Measurements from ENCODE around the gene DLGAP1.
"Not testable (repeated sequence)": the region's sequence is repeated elsewhere in the genome, so short reads cannot be mapped to it uniquely, and the experiment has no call there.

DLGAP1 gene

DNA sequence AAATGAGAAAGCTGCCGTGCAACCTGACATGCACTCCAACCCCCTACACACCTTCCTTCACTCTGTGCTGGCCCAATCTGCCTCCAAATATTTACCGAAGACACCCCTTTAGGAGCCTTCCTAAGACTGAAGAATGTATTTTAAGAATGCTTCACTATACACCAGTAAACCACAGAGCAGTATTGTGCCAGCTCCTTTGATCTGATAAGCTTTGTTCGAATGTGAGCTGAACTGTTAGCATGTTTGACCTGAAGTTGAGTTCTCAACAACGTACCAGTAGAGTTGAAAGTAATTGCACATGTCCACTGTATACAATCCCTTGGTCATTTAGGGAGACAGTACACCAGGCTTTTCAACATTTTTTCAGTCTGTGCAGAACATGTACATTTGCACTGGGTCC, 745.9 kb downstream of the DLGAP1 start:
- DNase-seq = no peak

GRCh38 chr18:3706279-3707097, 748.6 kb downstream of the DLGAP1 start:
- DNase-seq = no peak

- peak; percentile 48 for DNase-seq
Measured at GRCh38 chr18:3704556-3705344, 750.4 kb downstream of the DLGAP1 start.

GRCh38 chr18:3703732-3704176, 751.4 kb downstream of the DLGAP1 start:
- DNase-seq = no peak

GRCh38 chr18:3699707-3700567, 755.2 kb downstream of the DLGAP1 start:
- not testable (repeated sequence) for DNase-seq

DNA sequence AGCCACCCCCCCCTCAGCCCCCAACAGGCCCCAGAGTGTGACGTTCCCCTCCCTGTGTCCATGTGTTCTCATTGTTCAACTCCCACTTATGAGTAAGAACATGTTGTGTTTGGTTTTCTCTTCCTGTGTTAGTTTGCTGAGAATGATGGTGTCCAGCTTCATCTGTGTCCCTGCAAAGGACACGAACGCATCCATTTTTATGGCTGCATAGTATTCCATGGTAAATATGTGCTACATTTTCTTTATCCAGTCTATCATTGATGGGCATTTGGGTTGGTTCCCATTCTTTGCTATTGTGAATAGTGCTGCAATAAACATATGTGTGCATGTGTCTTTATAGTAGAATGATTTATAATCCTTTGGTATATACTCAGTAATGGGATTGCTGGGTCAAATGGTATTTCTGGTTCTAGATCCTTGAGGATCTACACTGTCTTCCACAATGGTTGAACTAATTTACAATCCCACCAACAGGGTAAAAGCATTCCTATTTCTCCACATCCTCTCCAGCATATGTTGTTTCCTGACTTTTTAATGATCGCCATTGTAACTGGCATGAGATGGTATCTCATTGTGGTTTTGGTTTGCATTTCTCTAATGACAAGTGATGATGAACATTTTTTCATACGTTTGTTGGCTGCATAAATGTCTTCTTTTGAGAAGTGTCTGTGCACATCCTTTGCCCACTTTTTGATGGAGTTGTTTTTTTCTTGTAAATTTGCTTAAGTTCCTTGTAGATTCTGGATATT, 760.9 kb downstream of the DLGAP1 start:
- not testable (repeated sequence) for DNase-seq

DNA sequence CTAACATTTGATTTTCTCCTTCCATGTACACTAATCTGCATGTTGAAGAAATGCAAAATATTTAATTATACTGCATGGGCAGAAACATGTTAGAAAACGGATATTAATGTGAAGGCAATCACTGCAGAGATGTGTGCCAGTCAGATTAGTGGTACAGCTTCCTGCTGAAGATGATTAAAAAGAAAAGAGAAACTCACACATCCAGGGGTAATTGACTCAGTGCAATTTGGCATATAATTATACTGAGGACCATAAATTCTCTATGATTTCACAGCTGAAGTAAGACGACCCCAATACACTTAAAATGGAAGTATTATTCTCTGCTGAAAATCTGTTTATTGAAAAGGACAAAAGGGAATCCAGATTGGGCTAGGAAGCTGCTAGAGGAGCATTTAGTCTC, 761.7 kb downstream of the DLGAP1 start:
- no peak for DNase-seq

DNA sequence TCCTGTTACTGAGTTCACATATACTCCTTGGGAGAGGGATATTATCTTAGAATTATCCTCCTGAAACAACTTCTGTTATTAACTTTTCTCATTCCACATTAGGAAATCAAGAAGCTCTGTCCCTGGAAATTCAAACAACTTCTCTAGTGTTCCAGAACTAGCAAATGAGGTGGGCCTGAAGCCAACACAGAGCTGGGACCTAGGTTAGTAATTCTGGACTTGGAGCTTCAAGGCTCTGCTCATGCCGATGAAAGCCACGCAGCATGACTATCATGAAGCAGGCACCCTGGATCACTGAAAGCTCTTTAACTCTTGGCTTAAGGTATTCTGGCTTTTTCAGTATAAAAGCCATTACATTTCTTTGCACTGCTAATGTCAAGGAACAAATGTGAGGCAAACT, 762.4 kb downstream of the DLGAP1 start:
- no peak for DNase-seq

GRCh38 chr18:3692113-3692621, 762.9 kb downstream of the DLGAP1 start:
- no peak for DNase-seq

GRCh38 chr18:3691705-3692104, 763.4 kb downstream of the DLGAP1 start:
- no peak for DNase-seq

- DNase-seq = no peak
Measured at GRCh38 chr18:3690764-3691066, 764.4 kb downstream of the DLGAP1 start.

DNA sequence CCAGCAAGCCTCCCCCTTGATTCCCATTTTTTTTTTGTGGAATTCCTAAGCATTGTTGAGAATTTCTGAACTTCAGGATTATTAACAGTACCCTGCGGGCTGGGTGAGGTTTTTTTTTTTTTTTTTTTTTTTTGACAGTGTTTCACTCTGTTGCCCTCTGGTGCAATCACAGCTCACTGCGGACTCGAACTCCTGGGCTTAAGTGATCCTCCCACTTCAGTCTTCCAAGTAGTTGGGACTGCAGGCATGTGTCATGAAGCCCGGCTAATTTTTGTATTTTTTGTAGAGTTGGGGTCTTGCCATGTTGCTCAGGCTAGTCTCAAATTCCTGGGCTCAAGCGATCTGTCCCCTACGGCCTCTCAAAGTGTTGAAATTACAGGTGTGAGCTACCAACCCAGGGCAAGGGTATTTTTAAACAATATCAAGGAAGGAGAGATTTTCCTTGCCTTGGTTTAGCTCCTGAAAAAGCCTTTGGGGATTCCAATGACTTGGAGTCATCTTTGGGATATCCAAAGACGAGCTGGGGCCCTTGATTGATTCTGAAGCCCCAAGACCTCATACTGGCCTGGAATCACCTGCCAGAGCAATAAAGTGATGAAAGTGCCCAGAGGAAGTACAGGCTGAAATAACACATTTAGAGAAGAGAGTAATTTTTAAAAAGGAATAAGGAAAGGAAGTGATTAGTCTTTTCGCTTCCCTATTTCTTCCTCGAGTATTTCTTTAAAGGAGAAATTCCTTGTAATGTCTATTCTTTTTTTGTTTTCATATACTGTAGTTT, 764.9 kb downstream of the DLGAP1 start:
- no peak for DNase-seq

DNA sequence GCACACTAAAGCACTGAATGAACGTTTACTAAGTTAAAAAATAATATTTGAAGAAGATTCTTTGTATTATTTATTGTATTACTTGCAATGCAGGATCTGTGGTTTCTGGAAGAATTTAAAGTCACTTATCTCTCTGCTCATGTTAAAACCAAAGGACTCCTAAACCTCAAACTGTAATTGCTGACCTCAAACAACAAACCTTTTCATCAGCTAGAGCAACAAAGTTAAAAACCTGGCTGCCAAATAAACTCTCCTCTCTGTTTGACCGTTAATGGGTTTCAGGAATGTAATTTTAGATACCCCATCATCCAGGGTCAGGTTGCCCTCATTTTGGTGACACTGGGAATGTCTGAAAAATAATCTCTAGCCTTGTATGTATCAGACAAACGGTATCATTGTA, 766.0 kb downstream of the DLGAP1 start:
- no peak for DNase-seq

DNA sequence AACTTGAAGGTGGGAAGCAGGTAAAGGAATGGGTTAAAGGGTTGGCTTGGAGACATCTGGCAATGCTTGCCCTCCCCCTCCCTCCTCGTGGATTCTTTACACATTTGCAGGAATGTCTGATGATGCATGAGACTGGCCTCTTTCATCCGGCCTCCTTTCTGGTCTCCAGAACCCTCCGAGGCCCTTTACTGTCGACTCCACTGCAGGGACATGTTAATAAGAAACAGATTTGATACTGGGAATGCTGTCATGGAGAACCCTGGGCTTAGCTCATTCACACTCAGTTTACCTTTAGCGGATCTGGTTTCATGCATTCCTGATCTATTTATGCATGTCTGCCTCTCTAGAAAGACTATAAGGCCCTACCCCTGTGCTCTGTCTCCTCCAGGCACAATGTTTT, 766.4 kb downstream of the DLGAP1 start:
- no peak for DNase-seq

DNA sequence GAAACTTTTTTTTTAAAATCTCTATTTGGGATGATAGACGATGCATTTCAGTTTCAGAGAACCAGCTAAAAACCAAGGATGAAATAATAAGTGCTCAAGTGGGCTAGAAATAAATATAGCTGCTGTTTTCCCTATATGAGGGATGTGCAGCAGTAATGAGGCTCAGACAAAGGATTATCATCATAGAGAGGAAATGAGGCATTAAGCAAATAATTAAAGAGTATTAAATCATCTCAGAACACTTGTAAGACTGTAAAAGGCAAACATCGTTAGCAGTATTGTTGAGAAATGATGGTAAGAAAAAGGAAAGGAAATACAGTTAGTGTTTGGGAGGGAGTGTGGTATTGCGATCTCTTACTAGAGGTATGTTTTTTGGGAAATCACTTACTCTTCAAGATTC, 771.6 kb downstream of the DLGAP1 start:
- DNase-seq = no peak

GRCh38 chr18:3682061-3682460, 773.0 kb downstream of the DLGAP1 start:
- no peak for DNase-seq

DNA sequence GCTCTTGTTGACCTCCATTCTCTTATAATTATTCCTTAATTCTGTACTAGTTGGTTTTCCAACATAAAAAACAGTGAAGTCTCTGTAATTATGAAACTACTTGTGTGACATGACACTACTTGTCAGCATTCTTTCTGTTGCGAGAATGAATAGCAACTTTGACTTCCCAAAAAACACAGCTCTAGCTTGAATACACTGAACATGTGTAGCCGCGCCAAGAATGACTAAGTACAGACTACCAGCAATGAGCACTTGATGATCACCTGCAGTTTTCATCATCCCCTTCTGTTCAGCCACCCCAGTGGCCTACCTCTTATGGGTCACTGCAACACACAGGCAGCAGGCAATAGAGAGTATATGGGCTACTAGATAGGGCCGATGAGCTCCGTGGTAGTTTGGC, 775.9 kb downstream of the DLGAP1 start:
- DNase-seq = no peak

- DNase-seq = no peak
Measured at GRCh38 chr18:3675994-3676393, 779.1 kb downstream of the DLGAP1 start.

DNA sequence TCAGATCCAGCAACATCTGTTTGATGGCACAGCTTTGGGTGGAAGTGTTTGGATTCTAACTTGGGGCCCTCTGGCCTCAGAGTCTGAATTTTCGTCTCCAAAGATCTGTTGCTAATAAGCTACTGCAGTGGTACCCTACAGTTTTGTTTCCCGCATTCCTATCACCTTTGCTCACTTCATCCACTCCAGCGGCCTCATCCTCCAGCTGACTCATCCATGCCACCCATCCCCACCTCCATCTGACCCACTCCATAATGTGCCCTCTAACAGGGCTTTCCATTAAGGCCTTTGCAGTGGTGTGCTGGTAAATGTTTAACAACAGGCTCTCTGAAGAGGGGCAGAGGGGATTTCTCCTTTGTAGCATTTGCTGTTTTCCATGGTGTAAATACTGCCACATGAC, 779.7 kb downstream of the DLGAP1 start:
- no peak for DNase-seq

- DNase-seq = no peak
Measured at GRCh38 chr18:3671176-3671575, 783.9 kb downstream of the DLGAP1 start.

DNA sequence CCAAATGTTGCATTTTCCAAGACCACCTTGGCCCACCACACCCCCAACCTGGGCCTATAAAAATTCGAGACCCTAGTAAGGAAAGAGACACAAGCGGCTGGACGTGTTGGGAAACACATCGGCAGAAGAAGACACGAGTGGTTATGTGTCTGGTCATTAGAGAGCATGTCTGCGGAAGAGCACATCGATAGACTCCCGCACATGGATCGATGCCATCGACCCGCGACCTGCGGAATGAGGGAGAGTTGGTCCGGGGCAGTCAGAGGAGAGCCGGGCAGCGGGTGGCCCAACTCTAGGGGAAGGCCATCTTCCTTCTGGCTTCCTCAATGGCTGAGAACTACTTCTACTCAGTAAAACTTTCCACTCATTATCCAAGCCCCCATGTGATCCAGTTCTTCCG, 785.7 kb downstream of the DLGAP1 start:
- DNase-seq = no peak
